Measurements from ENCODE around the gene TRMT6.

The TRMT6 gene

DNA sequence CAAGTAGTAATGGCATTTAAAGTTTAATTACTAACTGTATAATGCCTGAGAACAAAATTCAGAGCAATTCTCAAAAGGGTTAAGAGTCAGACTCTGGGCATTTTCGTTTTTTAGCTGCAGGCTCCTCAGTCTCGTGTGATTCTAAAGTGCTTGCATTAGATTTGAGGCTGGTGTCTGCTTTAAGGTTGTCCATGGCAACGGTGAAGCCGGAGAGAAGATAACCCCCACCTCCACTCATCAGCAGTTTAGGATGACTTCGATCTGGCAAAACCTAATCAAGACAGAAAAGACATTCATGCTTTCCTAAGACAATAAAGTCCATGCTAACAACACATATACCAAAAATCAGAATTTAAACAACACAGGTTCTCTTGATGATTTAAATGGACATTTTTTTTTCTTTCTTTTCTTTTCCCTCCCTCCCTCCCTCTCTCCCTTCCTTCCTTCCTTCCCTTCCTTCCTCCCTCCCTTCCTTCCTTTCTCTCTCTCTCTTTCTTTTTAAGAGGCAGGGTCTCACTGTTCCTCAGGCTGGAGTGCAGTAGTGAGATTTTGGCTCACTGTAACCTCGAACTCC is 11.8 kb downstream of the TRMT6 start:
- ChIA-PET CTCF (interaction anchor here (1.4 kb wide), 1 partner anchor 11 kb away, joined by 3 read pairs; no protein-coding TSS in a partner anchor), POLR2A (no interaction called here)
- DNase-seq (ENCODE audit: extremely low spot score) = no peak
- TF ChIP-seq, protein P1, sequence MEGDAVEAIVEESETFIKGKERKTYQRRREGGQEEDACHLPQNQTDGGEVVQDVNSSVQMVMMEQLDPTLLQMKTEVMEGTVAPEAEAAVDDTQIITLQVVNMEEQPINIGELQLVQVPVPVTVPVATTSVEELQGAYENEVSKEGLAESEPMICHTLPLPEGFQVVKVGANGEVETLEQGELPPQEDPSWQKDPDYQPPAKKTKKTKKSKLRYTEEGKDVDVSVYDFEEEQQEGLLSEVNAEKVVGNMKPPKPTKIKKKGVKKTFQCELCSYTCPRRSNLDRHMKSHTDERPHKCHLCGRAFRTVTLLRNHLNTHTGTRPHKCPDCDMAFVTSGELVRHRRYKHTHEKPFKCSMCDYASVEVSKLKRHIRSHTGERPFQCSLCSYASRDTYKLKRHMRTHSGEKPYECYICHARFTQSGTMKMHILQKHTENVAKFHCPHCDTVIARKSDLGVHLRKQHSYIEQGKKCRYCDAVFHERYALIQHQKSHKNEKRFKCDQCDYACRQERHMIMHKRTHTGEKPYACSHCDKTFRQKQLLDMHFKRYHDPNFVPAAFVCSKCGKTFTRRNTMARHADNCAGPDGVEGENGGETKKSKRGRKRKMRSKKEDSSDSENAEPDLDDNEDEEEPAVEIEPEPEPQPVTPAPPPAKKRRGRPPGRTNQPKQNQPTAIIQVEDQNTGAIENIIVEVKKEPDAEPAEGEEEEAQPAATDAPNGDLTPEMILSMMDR (IDR thresholded peaks at IDR 0.05; ENCODE audit: control extremely low read depth, extremely low read depth, low read depth, missing control alignments) = no peak

GRCh38 chr20:5936238-5936637 is 14.1 kb downstream of the TRMT6 start:
- ChIA-PET CTCF (interaction anchor here (1.0 to 1.9 kb wide), 5 partner anchors 13 to 713 kb away, joined by 3 to 5 read pairs (median 4); no protein-coding TSS in a partner anchor), POLR2A (no interaction called here)
- no peak for DNase-seq (ENCODE audit: extremely low spot score)
- TF ChIP-seq, protein P1 (IDR thresholded peaks at IDR 0.05; ENCODE audit: control extremely low read depth, extremely low read depth, low read depth, missing control alignments) = no peak

DNA sequence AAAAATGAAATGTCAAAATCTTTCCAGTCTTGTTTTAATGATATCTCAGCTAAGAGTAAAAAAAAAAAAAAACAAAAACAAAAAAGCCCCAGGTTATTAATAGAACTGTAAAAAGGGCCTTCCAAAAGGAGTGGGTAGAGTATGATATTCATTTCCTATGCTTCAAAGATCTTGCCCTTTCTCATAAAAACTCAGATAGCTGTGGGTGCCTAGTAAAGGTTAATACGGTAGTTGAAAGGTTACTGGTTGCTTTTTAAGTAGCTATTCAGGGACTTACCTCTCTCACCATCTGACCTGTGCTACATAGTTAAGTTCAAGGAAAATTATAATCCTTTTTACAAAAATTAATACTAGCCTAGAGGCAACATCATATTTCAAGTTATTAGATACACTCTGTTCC is 14.9 kb downstream of the TRMT6 start:
- ChIA-PET POLR2A (no interaction called here), CTCF (interaction anchor here (1.0 to 4.3 kb wide), 10 partner anchors 10 to 713 kb away, joined by 3 to 44 read pairs (median 4); no protein-coding TSS in a partner anchor)
- TF ChIP-seq, protein P1 (IDR thresholded peaks at IDR 0.05; ENCODE audit: control extremely low read depth, extremely low read depth, low read depth, missing control alignments) = no peak
- DNase-seq (ENCODE audit: extremely low spot score) = no peak

DNA sequence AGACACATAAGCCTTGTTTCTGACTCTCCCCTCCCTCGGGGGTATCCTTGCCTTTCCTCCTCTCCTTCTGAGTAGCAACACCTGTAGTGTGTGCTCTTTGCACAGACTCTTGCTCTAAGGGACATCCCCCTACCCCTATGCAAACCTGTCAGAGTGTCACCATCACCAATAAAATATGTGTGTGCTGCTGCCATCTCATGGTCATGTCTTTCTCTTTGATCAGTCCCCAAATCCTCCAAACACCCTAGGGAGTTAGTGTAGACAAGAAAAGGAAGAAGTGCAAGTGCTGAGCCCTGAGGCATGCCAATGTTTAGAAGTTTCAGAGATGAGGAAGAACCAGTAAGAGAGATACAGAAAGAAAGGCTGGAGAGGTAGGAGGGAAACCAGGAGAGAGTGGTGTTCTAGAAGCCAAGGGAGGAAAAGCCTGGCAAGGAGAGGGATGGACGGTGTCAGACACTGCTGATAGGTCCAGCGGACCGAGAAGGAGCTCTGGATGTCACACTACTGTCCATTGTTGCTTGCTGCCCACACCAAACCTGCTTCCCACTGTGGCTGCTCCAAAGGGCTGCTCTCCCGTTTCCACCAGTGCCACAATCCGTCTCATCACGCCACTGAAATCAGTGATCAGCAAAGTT is 16.4 kb downstream of the TRMT6 start:
- DNase-seq (ENCODE audit: extremely low spot score) = peak; percentile 63
- CTCF ChIA-PET = interaction anchor here (0.5 to 4.3 kb wide), 10 partner anchors 8 to 409 kb away, joined by 3 to 44 read pairs (median 4); no protein-coding TSS in a partner anchor
- TF ChIP-seq, protein P1 (IDR thresholded peaks at IDR 0.05; ENCODE audit: control extremely low read depth, extremely low read depth, low read depth, missing control alignments) = peak; percentile 47
- POLR2A ChIA-PET = no interaction called here

DNA sequence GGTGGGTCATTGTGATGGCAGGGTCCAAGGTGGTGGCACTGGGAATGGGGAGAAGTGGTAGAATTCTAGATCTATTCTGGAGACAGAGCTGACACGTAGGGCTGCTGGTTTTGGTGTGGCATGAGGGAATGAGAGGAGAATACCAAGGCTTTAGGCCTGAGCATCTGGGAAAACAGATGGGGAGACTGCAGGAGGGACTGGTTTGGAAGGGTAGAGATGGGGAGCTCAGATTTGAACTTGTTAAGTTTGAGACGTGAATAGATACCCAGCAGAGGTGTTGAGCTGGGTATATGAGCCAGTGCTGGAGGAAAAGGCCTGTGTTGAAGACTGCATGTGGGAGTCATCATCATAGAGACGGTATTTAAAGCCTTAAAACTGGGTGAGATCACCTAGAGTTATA is 17.5 kb downstream of the TRMT6 start:
- TF ChIP-seq, protein P1 (IDR thresholded peaks at IDR 0.05; ENCODE audit: control extremely low read depth, extremely low read depth, low read depth, missing control alignments) = no peak
- DNase-seq (ENCODE audit: extremely low spot score) = no peak
- ChIA-PET POLR2A (no interaction called here), CTCF (interaction anchor here (0.9 to 4.3 kb wide), 3 partner anchors 11 to 408 kb away, joined by 4 to 44 read pairs (median 7); no protein-coding TSS in a partner anchor)

- no peak for DNase-seq (ENCODE audit: extremely low spot score)
- ChIA-PET POLR2A (no interaction called here), CTCF (interaction anchor here (4.3 kb wide), 1 partner anchor 403 kb away, joined by 44 read pairs; no protein-coding TSS in a partner anchor)
These were observed 18.9 kb downstream of the TRMT6 start for GRCh38 chr20:5931411-5931810.

More at GRCh38 chr20:5931411-5931810, 18.9 kb downstream of the TRMT6 start:
- TF ChIP-seq, protein P1 (IDR thresholded peaks at IDR 0.05; ENCODE audit: control extremely low read depth, extremely low read depth, low read depth, missing control alignments) = no peak
